Stimulated activated CD8-positive, alpha-beta memory T cell treated with anti-CD3 and anti-CD28 coated beads, Interleukin-15, amount 100 ng/mL, for 24 hours (primary cell): ENCODE data around the gene CEACAM16.
"Not testable (repeated sequence)": the region's sequence is repeated elsewhere in the genome, so short reads cannot be mapped to it uniquely, and the experiment has no call there.

Experiments used
- DNase-seq: peaks from one replicate; pipeline ENCODE4 v3.0.0-alpha.2; 2020; ENCODE audit warnings: low read depth

CEACAM16 gene, protein sequence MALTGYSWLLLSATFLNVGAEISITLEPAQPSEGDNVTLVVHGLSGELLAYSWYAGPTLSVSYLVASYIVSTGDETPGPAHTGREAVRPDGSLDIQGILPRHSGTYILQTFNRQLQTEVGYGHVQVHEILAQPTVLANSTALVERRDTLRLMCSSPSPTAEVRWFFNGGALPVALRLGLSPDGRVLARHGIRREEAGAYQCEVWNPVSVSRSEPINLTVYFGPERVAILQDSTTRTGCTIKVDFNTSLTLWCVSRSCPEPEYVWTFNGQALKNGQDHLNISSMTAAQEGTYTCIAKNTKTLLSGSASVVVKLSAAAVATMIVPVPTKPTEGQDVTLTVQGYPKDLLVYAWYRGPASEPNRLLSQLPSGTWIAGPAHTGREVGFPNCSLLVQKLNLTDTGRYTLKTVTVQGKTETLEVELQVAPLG

GRCh38 chr19:44698492-44699201, at the start of gene CEACAM16:
Gene CEACAM16, plus strand, starts transcription at chr19:44699151. Its CDS starts 2,306 bp downstream, at chr19:44701457.
- DNase-seq, result no peak

DNA sequence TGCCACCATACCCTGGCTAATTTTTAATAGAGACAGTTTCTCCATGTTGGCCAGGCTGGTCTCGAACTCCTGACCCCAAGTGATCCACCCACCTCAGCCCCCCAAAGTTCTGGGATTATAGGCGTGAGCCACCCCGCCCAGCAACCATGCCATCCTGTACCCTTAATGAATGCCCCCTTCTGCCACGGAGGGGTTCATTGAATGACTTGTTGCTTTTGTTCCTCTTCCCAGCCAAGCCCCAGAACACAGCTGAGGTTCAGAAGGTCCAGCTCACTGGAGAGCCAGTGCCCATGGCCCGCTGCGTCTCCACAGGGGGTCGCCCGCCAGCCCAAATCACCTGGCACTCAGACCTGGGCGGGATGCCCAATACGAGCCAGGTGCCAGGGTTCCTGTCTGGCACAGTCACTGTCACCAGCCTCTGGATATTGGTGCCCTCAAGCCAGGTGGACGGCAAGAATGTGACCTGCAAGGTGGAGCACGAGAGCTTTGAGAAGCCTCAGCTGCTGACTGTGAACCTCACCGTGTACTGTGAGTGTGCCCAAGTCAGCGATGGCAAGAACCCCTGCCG, 49.3 kb upstream of the CEACAM16 start:
- no peak for DNase-seq

DNA sequence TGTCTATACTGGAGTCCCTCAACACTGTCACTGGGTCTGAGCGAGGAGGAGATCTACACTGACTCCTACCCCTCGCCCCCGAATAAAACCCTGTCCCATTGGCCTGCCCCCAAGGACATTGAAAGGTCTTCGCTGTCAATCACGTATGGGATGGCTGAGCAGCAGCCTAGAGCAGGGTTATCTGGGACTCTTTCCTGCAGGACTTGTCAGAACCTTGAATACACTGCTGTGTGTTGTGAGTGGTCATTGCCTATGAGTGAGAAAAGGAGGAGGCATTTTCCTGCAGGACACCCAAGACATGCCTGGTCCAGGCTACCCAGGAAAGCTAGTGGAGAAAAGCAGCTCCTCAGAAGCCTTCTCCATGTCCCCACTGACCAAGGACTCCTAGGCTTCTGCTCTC, 45.6 kb upstream of the CEACAM16 start:
- DNase-seq, result no peak

DNA sequence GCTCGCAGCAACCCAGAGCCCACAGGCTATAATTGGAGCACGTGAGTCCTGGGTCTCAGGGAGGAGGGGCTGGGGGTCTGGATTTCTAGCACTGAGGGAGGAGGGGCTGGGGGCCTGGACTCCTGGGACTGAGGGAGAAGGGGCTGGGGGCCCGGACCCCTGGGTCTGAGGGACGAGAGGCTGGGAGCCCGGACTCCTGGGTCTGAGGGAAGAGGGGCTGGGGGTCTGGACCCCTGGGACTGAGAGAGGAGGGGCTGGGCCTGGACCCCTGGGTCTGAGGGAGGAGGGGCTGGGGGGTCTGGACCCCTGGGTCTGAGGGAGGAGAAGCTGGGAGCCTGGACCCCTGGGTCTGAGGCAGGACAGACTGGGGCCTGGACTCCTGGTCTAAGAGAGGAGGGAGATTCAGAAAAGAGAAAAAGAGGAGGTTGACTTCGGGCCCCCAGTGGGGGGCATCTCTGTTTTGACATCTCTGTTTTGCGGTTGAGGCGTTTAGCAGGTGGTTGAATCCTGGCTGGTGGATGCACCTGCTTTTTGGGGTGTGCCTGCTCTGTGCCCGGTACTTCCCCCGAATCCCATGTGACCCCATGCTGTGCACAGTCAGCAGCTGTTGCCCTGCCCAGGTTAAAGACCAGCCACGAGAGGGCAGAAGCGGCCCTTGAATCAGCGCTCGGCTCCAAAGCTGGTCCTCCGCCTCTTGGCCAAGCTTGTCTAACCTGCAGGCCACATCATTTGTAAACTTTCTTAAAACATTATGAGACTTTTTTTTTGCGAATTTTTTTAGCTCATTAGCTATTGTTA, 44.8 kb upstream of the CEACAM16 start:
- DNase-seq, result no peak

GRCh38 chr19:44657211-44657921, 41.6 kb upstream of the CEACAM16 start:
- peak; percentile 40 for DNase-seq

DNA sequence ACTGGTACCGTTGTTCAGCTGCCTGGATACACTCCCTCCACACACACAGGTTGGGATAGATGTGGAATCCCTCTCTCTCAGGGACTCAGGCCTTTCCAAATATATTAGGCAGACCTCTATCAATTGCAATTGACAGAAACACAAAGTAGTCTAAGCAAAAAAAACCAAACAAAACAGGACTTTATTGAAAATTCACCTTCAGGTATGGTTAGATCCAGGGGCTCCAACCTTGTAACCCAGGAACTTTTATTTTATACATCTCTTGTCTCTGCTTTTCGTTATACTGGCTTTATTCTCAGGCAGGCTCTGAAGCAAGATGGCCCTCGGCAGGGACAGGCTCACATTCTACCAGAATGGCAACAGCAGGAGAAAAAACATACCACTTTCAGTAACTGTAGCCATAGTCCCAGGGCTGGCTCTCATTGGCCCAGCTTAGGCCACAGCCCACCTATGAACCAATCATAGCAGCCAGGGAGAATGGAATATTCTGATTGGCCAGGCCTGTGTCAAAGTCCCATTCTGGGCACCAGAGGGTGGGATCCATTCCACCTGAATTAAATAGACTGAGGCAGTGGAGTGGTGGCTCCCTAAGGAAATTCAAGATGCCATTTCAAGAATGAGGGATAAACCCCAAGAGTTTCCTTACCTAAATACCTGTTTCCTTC, 40.8 kb upstream of the CEACAM16 start:
- DNase-seq, result no peak

DNA sequence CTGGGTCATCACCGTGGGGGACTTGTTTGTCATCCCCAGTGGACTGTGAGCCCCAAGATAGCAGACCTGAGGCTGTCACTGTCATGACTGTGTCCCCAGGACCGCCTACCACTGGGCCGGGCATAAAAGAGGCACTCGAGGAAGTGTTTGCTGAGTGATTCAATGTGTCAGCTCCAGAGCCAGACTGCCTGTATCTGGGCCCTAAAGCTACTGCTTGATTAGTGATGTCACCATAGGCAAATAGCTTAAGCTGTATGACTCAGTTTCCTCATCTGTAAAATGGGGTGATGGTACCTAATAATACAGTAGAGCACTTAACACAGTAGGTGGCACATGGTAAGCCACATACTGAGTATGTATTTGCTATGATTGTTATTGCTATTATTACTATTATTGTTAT, 38.9 kb upstream of the CEACAM16 start:
- DNase-seq, result no peak

DNA sequence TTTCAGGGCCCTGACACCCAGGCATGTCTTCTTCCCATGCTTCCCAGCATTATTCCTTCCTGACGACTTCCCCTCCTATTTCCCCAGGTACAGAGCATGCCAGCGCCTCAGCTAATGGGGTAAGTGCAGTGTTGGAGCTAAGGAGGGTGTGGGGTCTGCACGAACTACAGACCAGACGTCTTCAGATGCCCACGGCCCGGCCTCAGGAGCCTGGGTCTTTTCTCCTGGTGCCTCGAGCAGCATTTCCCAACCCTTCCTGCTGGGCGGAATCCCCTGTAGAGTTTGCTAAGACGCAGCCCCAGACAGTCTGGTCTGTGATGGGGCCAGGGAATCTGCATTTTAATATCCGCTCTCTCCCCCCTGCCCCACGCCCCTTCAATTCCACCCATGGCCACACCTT, 37.7 kb upstream of the CEACAM16 start:
- no peak for DNase-seq

- no peak for DNase-seq
These were observed 37.0 kb upstream of the CEACAM16 start for GRCh38 chr19:44661904-44662303.

GRCh38 chr19:44662691-44663385, 36.1 kb upstream of the CEACAM16 start:
- DNase-seq, result no peak

DNA sequence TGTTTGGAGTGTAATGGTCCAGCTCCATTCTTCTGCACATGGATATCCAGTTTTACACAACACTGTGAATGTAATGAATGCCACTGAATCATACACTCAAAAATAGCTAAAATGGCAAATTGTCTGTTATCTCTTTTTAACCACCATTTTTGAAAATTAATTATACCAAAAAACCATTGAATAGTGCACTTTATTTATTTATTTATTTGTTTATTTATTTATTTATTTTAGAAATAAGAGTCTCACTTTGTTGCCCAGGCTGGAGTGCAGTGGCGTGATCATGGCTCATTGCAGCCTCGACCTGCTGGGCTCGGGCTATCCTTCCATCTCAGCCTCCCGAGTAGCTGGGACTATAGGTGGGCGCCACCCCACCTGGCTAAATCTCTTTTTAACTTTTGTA, 35.0 kb upstream of the CEACAM16 start:
- no peak for DNase-seq

GRCh38 chr19:44664976-44665375, 34.0 kb upstream of the CEACAM16 start:
- DNase-seq, result no peak

DNA sequence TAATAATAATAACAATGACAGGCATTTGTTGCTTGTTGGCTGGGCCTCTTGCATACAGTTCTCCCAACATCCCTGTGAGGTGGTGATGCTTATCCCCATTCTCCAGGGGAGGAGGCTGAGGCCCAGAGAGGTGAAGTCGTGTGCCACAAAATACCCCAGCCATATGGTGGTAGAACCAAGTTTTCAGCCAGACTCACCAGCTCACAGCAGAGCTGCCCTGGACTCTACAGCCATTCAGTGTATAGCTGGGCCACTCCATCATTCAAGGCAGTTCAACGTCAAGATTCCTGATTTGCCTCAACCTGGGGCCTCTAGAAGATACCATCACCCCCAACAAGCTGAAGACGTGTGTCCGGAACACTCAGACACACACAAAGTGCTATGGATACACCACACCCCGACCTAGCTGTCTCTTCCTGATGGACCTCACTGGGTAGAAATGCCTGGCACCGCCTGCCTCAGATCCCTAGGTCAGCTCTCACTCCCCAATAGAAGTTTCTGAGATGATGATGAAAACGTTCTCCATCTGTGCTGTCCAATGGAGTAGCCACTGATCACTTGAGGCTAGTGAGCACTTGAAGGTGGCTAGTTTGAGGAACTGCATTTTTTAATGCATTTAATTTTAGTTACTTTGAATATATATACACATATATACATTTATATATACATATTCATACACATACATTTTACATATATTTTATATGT, 31.9 kb upstream of the CEACAM16 start:
- no peak for DNase-seq

DNA sequence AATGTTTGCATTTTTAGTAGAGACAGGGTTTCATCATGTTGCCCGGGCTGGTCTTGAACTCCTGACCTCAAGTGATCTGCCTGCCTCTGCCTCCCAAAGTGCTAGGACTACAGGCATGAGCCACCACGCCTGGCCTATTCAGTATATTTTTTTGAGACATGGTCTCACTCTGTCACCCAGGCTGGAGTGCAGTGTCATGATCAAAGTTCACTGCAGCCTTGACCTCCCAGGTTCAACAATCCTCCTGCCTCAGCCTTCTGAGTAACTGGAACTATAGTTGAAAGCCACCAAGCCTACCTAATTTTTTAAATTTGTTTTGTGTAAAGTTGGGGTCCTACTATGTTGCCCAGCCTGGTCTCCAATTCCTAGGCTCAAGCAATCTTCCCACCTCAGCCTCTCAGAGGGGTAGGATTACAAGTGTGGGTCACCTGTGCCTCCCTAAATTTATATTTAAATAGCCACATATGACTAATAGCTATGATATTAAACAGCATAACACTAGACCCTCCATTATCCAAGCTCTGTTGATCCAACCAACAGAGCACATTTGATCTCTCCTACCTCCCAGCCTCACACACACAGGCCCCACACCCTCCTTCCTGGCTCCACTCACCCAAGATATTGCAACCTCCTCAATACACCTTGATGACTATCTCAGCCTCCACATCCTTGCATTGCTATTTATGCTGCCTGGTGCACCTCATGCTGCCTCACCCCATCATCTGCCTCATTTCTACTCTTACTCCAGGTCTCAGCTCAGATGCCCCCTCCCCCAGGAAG, 29.8 kb upstream of the CEACAM16 start:
- DNase-seq, result no peak

DNA sequence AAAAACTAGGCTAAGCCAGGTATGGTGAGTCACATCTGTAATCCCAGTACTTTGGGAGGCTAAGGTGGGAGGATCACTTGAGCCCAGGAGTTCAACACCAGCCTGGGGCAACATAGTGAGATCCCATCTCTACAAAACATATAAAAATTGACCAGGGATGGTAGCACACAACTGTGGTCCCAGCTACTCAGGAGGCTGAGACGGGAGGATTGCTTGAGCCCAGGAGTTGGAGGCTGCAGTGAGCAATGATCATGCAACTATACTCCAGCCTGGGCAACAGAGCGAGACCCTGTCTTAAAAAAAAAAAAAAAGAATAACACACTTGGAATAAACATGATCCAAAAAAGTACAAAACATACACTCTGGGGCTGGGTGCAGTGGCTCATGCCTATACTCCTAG, 28.9 kb upstream of the CEACAM16 start:
- not testable (repeated sequence) for DNase-seq

GRCh38 chr19:44671400-44671799, 27.6 kb upstream of the CEACAM16 start, which contains the start of gene CEACAM19:
Gene CEACAM19, plus strand, starts transcription at chr19:44671482. Its CDS starts 450 bp downstream, at chr19:44671932.
- DNase-seq, result no peak

GRCh38 chr19:44672226-44672625, 26.7 kb upstream of the CEACAM16 start:
- no peak for DNase-seq

GRCh38 chr19:44673510-44673909, 25.4 kb upstream of the CEACAM16 start:
- no peak for DNase-seq

DNA sequence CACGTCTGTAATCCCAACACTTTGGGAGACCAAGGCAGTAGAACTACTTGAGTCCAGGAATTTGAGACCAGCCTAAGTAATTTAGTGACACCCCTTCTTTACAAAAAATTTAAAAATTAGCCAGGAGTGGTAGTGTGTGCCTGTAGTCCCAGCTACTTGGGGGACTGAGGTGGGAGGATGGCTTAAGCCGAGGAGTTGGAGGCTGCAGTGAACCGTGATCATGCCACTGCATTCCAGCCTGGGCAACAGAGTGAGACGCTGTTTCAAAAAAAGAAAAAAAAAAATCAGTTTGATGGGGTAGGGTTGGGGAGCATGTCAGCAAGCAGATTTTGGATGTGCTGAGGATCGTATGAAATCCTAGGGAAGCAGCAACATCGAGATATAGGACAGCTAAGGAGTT, 23.4 kb upstream of the CEACAM16 start:
- no peak for DNase-seq
